ENCODE measurements around the gene FOXL3.

DNA sequence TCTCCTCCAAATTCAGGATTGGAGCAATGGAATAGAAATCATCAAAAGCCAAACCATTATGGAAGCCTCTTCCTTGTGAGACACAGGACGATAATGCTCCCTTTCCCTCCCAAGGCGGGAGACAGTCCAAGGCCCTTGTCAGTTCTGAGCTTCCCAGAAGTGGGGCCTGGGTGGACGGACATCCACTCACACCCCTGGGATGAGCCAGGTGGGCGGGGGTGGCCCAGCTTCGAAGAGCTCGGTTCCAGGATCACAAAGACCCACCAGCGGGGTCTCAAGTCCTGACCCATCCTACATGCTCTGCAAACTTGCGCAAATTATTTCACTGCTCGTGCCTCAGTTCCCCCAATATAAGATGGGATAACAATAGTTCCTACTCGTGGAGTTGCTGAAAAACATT, 10.1 kb upstream of the FOXL3 start:
- no peak for TF ChIP-seq EZH2 (IDR thresholded peaks at IDR 0.05; ENCODE audit: low read depth)
- TF ChIP-seq, protein P1, sequence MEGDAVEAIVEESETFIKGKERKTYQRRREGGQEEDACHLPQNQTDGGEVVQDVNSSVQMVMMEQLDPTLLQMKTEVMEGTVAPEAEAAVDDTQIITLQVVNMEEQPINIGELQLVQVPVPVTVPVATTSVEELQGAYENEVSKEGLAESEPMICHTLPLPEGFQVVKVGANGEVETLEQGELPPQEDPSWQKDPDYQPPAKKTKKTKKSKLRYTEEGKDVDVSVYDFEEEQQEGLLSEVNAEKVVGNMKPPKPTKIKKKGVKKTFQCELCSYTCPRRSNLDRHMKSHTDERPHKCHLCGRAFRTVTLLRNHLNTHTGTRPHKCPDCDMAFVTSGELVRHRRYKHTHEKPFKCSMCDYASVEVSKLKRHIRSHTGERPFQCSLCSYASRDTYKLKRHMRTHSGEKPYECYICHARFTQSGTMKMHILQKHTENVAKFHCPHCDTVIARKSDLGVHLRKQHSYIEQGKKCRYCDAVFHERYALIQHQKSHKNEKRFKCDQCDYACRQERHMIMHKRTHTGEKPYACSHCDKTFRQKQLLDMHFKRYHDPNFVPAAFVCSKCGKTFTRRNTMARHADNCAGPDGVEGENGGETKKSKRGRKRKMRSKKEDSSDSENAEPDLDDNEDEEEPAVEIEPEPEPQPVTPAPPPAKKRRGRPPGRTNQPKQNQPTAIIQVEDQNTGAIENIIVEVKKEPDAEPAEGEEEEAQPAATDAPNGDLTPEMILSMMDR (conservative IDR thresholded peaks at IDR 0.05) = no peak

Data from PC-9 (cell line).